ENCODE results near the gene FILIP1.

DNA sequence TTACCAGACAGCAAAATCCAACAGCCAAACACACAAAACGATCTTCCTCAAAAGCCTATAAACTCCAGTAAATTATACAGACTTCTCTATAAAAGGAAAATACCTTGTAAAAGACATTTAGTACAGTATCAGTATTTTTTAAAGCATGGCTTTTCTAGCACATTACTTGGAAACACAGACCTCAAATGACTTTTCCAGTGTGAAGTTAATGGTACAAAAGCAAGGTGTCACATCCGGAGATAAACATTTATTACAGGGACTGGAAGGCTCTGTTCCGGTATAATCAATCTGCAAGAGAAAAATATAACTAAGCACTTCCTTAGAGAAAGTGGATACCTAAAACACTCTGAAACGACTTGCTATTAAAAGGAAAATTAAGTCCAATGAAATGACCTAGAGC is 226.1 kb downstream of the FILIP1 start:
- TF ChIP-seq POLR2A (IDR thresholded peaks at IDR 0.05): no peak
- TF ChIP-seq, protein P1, sequence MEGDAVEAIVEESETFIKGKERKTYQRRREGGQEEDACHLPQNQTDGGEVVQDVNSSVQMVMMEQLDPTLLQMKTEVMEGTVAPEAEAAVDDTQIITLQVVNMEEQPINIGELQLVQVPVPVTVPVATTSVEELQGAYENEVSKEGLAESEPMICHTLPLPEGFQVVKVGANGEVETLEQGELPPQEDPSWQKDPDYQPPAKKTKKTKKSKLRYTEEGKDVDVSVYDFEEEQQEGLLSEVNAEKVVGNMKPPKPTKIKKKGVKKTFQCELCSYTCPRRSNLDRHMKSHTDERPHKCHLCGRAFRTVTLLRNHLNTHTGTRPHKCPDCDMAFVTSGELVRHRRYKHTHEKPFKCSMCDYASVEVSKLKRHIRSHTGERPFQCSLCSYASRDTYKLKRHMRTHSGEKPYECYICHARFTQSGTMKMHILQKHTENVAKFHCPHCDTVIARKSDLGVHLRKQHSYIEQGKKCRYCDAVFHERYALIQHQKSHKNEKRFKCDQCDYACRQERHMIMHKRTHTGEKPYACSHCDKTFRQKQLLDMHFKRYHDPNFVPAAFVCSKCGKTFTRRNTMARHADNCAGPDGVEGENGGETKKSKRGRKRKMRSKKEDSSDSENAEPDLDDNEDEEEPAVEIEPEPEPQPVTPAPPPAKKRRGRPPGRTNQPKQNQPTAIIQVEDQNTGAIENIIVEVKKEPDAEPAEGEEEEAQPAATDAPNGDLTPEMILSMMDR (IDR thresholded peaks at IDR 0.05): no peak

Data from body of pancreas (tissue), 4 donors.